SK-N-MC (cell line): ENCODE data around the gene TBXA2R.

Source experiments
- EZH2 ChIP-seq: fragments of 200-600 bp; sonication (generic); IDR thresholded peaks from one replicate; pipeline ENCODE4 v1.6.1; 2017; ENCODE audit warnings: antibody characterized with exemption
- FOXP2 ChIP-seq: optimal IDR thresholded peaks from 2 replicates; pipeline ENCODE3; 2011; ENCODE audit warnings: mild to moderate bottlenecking, moderate library complexity; ENCODE audit not compliant: insufficient read depth; ENCODE audit errors: extremely low read length, control extremely low read depth
- POLR2AphosphoS5 ChIP-seq: IDR thresholded peaks from 2 replicates; pipeline ENCODE4 v1.6.1; 2012; ENCODE audit warnings: mild to moderate bottlenecking, low read depth, low read length, borderline replicate concordance

GRCh38 chr19:3547767-3548282 is 58.9 kb downstream of the TBXA2R start:
- TF ChIP-seq POLR2AphosphoS5 (no peak), EZH2 (no peak), FOXP2 (no peak)
